HEK293 (cell line): Measurements from ENCODE around the gene RNF31.
A peak's percentile ranks its signal among the peaks of the same experiment; 100 is the strongest.

Experiments
- GLIS1 ChIP-seq: fragments of 450-650 bp; formaldehyde crosslinking; IDR thresholded peaks from 2 replicates; pipeline ENCODE4 v1.5.1; 2016; ENCODE audit warnings: missing biosample characterization, missing genetic modification characterization
- MZF1 ChIP-seq: fragments of 450-650 bp; formaldehyde crosslinking; IDR thresholded peaks from 2 replicates; pipeline ENCODE4 v1.5.1; 2017; ENCODE audit warnings: missing biosample characterization, missing genetic modification characterization, borderline replicate concordance
- SP7 ChIP-seq: fragments of 450-650 bp; formaldehyde crosslinking; IDR thresholded peaks from 2 replicates; pipeline ENCODE4 v1.5.1; 2016; ENCODE audit warnings: missing biosample characterization, missing genetic modification characterization
- TRIM28 ChIP-seq: IDR thresholded peaks from 2 replicates; pipeline ENCODE4 v1.6.1; 2011; ENCODE audit warnings: low read length, control low read depth, borderline replicate concordance
- ZBTB1 ChIP-seq: fragments of 450-650 bp; formaldehyde crosslinking; IDR thresholded peaks from 2 replicates; pipeline ENCODE4 v1.5.1; 2016; ENCODE audit warnings: missing biosample characterization, missing genetic modification characterization
- ZNF169 ChIP-seq: fragments of 450-650 bp; formaldehyde crosslinking; IDR thresholded peaks from 2 replicates; pipeline ENCODE4 v1.5.1; 2016; ENCODE audit warnings: missing biosample characterization, missing genetic modification characterization
- ZNF223 ChIP-seq: fragments of 450-650 bp; formaldehyde crosslinking; IDR thresholded peaks from 2 replicates; pipeline ENCODE4 v1.5.1; 2016; ENCODE audit warnings: missing biosample characterization, missing genetic modification characterization
- ZNF37A ChIP-seq: fragments of 450-650 bp; IDR thresholded peaks from 2 replicates; pipeline ENCODE4 v1.5.1; 2018; ENCODE audit warnings: missing biosample characterization, missing genetic modification characterization
- ZNF426 ChIP-seq: fragments of 450-650 bp; formaldehyde crosslinking; IDR thresholded peaks from 2 replicates; pipeline ENCODE4 v1.5.1; 2017; ENCODE audit warnings: missing biosample characterization, missing genetic modification characterization, mild to moderate bottlenecking, inconsistent platforms, moderate library complexity
- ZNF561 ChIP-seq: fragments of 450-650 bp; IDR thresholded peaks from 2 replicates; pipeline ENCODE4 v1.5.1; 2018; ENCODE audit warnings: missing biosample characterization, missing genetic modification characterization, borderline replicate concordance
- ZNF654 ChIP-seq: fragments of 450-650 bp; formaldehyde crosslinking; IDR thresholded peaks from 2 replicates; pipeline ENCODE4 v1.5.1; 2016; ENCODE audit warnings: low read depth, missing biosample characterization, missing genetic modification characterization
- ZNF664 ChIP-seq: fragments of 450-650 bp; formaldehyde crosslinking; IDR thresholded peaks from 2 replicates; pipeline ENCODE4 v1.5.1; 2016; ENCODE audit warnings: missing biosample characterization, missing genetic modification characterization
- ZNF747 ChIP-seq: fragments of 450-650 bp; formaldehyde crosslinking; IDR thresholded peaks from 2 replicates; pipeline ENCODE4 v1.5.1; 2016; ENCODE audit warnings: missing biosample characterization, missing genetic modification characterization
- ZNF843 ChIP-seq: fragments of 450-650 bp; formaldehyde crosslinking; IDR thresholded peaks from 2 replicates; pipeline ENCODE4 v1.5.1; 2016; ENCODE audit warnings: missing biosample characterization, missing genetic modification characterization
- TF ChIP-seq, protein P1 (sequence below): fragments of 450-650 bp; formaldehyde crosslinking; IDR thresholded peaks from 2 replicates; pipeline ENCODE4 v1.5.1; 2016; ENCODE audit warnings: missing biosample characterization, missing genetic modification characterization
- TF ChIP-seq, protein P2 (sequence below): fragments of 450-650 bp; formaldehyde crosslinking; IDR thresholded peaks from 2 replicates; pipeline ENCODE4 v1.5.1; 2016; ENCODE audit warnings: missing biosample characterization, missing genetic modification characterization
- TF ChIP-seq, protein P3 (sequence below): fragments of 450-650 bp; IDR thresholded peaks from 2 replicates; pipeline ENCODE4 v1.5.1; 2018; ENCODE audit warnings: missing biosample characterization, mild to moderate bottlenecking, missing genetic modification characterization
- TF ChIP-seq, protein P4 (sequence below): fragments of 450-650 bp; formaldehyde crosslinking; IDR thresholded peaks from 2 replicates; pipeline ENCODE4 v1.5.1; 2017; ENCODE audit warnings: missing biosample characterization, missing genetic modification characterization
- TF ChIP-seq, protein P5 (sequence below): fragments of 450-650 bp; formaldehyde crosslinking; IDR thresholded peaks from 2 replicates; pipeline ENCODE4 v1.5.1; 2016; ENCODE audit warnings: missing biosample characterization, missing genetic modification characterization
- TF ChIP-seq, protein P6 (sequence below): fragments of 450-650 bp; formaldehyde crosslinking; optimal IDR thresholded peaks from 2 replicates; pipeline ENCODE3; 2016; ENCODE audit warnings: missing biosample characterization, mild to moderate bottlenecking, missing genetic modification characterization
- TF ChIP-seq, protein P7 (sequence below): fragments of 450-650 bp; formaldehyde crosslinking; IDR thresholded peaks from 2 replicates; pipeline ENCODE4 v1.5.1; 2016; ENCODE audit warnings: missing biosample characterization, missing genetic modification characterization
- TF ChIP-seq, protein P8 (sequence below): fragments of 450-650 bp; formaldehyde crosslinking; IDR thresholded peaks from 2 replicates; pipeline ENCODE4 v1.5.1; 2017; ENCODE audit warnings: missing biosample characterization, missing genetic modification characterization
- TF ChIP-seq, protein P9 (sequence below): fragments of 450-650 bp; formaldehyde crosslinking; IDR thresholded peaks from 2 replicates; pipeline ENCODE4 v1.5.1; 2017; ENCODE audit warnings: missing biosample characterization, missing genetic modification characterization

The RNF31 gene

DNA sequence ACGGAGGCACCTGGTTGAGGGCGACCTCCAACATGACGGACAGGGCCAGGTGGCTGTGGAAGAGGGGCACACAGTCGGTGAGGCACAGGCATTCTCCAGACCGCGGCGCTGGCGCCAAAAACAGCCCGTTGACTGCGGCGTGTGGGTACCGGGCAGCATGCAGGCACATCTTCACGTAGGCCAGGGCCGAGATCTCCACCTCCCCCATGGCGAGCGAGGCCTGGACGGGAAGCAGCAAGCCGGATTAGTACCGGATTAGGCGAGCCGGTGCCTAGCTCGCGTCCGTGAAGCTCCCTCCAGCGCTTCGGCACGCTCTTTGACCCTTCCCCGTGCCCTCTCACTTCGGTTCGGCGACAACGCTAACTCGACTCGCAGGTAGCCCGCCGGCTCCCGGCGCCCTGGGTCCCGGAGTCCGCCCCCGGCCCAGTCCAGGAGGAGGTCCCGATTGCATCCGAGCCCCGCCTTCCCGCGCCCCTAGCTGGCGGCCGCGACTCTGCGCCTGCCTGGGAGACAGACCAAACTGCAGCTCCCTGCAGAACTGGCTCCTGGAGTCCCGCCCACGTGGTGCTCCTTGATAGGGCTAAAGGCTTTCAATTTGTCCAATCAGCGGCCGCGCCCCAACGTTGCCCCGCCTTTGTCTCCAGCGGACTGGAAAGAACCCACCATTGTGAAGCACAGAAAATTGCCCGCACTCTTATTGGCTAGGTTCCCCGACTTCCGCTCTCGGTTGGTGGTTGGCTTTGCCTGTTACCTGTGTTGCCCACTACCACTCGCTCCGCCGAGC lies 6.0 kb upstream of the RNF31 start, which contains the start of gene EMC9 (continued):
- TF ChIP-seq, protein P1, sequence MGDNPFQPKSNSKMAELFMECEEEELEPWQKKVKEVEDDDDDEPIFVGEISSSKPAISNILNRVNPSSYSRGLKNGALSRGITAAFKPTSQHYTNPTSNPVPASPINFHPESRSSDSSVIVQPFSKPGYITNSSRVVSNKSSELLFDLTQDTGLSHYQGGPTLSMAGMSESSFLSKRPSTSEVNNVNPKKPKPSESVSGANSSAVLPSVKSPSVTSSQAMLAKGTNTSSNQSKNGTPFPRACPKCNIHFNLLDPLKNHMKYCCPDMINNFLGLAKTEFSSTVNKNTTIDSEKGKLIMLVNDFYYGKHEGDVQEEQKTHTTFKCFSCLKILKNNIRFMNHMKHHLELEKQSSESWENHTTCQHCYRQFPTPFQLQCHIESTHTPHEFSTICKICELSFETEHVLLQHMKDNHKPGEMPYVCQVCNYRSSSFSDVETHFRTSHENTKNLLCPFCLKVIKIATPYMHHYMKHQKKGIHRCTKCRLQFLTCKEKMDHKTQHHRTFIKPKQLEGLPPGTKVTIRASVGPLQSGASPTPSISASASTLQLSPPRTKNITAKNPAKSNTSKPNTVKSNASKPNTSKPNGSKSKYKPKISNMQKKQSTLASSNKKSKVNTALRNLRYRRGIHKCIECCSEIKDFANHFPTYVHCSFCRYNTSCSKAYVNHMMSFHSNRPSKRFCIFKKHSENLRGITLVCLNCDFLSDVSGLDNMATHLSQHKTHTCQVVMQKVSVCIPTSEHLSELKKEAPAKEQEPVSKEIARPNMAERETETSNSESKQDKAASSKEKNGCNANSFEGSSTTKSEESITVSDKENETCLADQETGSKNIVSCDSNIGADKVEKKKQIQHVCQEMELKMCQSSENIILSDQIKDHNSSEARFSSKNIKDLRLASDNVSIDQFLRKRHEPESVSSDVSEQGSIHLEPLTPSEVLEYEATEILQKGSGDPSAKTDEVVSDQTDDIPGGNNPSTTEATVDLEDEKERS, result no peak
- TF ChIP-seq GLIS1 (tag by site-specific recombination), result peak; percentile 80
- TF ChIP-seq, protein P2, sequence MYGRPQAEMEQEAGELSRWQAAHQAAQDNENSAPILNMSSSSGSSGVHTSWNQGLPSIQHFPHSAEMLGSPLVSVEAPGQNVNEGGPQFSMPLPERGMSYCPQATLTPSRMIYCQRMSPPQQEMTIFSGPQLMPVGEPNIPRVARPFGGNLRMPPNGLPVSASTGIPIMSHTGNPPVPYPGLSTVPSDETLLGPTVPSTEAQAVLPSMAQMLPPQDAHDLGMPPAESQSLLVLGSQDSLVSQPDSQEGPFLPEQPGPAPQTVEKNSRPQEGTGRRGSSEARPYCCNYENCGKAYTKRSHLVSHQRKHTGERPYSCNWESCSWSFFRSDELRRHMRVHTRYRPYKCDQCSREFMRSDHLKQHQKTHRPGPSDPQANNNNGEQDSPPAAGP (tag by site-specific recombination), result peak; percentile 91
- TF ChIP-seq, protein P3, sequence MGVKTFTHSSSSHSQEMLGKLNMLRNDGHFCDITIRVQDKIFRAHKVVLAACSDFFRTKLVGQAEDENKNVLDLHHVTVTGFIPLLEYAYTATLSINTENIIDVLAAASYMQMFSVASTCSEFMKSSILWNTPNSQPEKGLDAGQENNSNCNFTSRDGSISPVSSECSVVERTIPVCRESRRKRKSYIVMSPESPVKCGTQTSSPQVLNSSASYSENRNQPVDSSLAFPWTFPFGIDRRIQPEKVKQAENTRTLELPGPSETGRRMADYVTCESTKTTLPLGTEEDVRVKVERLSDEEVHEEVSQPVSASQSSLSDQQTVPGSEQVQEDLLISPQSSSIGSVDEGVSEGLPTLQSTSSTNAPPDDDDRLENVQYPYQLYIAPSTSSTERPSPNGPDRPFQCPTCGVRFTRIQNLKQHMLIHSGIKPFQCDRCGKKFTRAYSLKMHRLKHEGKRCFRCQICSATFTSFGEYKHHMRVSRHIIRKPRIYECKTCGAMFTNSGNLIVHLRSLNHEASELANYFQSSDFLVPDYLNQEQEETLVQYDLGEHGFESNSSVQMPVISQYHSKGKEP (tag by site-specific recombination), result no peak; the same call in 1 of the 2 replicates
- TF ChIP-seq ZNF843, result 0 out of 2 replicates have a peak, but pooled peaks have one; percentile 70
- peak; percentile 77; the same call in 1 of the 2 replicates for TF ChIP-seq ZNF561
- TF ChIP-seq, protein P4, sequence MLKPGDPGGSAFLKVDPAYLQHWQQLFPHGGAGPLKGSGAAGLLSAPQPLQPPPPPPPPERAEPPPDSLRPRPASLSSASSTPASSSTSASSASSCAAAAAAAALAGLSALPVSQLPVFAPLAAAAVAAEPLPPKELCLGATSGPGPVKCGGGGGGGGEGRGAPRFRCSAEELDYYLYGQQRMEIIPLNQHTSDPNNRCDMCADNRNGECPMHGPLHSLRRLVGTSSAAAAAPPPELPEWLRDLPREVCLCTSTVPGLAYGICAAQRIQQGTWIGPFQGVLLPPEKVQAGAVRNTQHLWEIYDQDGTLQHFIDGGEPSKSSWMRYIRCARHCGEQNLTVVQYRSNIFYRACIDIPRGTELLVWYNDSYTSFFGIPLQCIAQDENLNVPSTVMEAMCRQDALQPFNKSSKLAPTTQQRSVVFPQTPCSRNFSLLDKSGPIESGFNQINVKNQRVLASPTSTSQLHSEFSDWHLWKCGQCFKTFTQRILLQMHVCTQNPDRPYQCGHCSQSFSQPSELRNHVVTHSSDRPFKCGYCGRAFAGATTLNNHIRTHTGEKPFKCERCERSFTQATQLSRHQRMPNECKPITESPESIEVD, result no peak
- TF ChIP-seq ZNF223 (tag by site-specific recombination), result no peak
- TF ChIP-seq, protein P5, sequence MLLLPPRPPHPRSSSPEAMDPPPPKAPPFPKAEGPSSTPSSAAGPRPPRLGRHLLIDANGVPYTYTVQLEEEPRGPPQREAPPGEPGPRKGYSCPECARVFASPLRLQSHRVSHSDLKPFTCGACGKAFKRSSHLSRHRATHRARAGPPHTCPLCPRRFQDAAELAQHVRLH, result 0 out of 2 replicates have a peak, but pooled peaks have one; percentile 24
- no peak for TF ChIP-seq ZBTB1 (tag by site-specific recombination)
- no peak for TF ChIP-seq MZF1 (tag by site-specific recombination)
- no peak for TF ChIP-seq ZNF37A (tag by site-specific recombination)
- peak; percentile 81 for TF ChIP-seq SP7 (tag by site-specific recombination)
- TF ChIP-seq, protein P6, sequence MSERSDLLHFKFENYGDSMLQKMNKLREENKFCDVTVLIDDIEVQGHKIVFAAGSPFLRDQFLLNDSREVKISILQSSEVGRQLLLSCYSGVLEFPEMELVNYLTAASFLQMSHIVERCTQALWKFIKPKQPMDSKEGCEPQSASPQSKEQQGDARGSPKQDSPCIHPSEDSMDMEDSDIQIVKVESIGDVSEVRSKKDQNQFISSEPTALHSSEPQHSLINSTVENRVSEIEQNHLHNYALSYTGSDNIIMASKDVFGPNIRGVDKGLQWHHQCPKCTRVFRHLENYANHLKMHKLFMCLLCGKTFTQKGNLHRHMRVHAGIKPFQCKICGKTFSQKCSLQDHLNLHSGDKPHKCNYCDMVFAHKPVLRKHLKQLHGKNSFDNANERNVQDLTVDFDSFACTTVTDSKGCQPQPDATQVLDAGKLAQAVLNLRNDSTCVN (tag by site-specific recombination), result peak; percentile 84
- TF ChIP-seq, protein P7, sequence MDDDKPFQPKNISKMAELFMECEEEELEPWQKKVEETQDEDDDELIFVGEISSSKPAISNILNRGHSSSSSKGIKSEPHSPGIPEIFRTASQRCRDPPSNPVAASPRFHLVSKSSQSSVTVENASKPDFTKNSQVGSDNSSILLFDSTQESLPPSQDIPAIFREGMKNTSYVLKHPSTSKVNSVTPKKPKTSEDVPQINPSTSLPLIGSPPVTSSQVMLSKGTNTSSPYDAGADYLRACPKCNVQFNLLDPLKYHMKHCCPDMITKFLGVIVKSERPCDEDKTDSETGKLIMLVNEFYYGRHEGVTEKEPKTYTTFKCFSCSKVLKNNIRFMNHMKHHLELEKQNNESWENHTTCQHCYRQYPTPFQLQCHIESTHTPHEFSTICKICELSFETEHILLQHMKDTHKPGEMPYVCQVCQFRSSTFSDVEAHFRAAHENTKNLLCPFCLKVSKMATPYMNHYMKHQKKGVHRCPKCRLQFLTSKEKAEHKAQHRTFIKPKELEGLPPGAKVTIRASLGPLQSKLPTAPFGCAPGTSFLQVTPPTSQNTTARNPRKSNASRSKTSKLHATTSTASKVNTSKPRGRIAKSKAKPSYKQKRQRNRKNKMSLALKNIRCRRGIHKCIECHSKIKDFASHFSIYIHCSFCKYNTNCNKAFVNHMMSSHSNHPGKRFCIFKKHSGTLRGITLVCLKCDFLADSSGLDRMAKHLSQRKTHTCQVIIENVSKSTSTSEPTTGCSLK (tag by site-specific recombination), result no peak
- TF ChIP-seq ZNF426 (tag by site-specific recombination), result no peak
- TF ChIP-seq, protein P8, sequence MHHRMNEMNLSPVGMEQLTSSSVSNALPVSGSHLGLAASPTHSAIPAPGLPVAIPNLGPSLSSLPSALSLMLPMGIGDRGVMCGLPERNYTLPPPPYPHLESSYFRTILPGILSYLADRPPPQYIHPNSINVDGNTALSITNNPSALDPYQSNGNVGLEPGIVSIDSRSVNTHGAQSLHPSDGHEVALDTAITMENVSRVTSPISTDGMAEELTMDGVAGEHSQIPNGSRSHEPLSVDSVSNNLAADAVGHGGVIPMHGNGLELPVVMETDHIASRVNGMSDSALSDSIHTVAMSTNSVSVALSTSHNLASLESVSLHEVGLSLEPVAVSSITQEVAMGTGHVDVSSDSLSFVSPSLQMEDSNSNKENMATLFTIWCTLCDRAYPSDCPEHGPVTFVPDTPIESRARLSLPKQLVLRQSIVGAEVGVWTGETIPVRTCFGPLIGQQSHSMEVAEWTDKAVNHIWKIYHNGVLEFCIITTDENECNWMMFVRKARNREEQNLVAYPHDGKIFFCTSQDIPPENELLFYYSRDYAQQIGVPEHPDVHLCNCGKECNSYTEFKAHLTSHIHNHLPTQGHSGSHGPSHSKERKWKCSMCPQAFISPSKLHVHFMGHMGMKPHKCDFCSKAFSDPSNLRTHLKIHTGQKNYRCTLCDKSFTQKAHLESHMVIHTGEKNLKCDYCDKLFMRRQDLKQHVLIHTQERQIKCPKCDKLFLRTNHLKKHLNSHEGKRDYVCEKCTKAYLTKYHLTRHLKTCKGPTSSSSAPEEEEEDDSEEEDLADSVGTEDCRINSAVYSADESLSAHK (tag by site-specific recombination), result no peak
- TF ChIP-seq TRIM28, result peak; percentile 56; the same call in 1 of the 2 replicates
- no peak for TF ChIP-seq ZNF169 (tag by site-specific recombination)
- TF ChIP-seq ZNF654 (tag by site-specific recombination), result no peak
- TF ChIP-seq, protein P9, sequence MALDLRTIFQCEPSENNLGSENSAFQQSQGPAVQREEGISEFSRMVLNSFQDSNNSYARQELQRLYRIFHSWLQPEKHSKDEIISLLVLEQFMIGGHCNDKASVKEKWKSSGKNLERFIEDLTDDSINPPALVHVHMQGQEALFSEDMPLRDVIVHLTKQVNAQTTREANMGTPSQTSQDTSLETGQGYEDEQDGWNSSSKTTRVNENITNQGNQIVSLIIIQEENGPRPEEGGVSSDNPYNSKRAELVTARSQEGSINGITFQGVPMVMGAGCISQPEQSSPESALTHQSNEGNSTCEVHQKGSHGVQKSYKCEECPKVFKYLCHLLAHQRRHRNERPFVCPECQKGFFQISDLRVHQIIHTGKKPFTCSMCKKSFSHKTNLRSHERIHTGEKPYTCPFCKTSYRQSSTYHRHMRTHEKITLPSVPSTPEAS, result no peak
- no peak for TF ChIP-seq ZNF747
- TF ChIP-seq ZNF664 (tag by site-specific recombination), result no peak
